ENCODE data around the gene MEP1B.
"Not testable (repeated sequence)": the region's sequence is repeated elsewhere in the genome, so short reads cannot be mapped to it uniquely, and the experiment has no call there.

Gene MEP1B

GRCh38 chr18:32183503-32183902 is 6.3 kb upstream of the MEP1B start:
- no peaks in the 10 kb centered on the region for H3K36me3 Mint-ChIP-seq (ENCODE audit: low read depth)
- H3K9me3 Mint-ChIP-seq, result peaks cover 10% of the 10 kb centered on the region
- H3K27ac Mint-ChIP-seq, result no peak overlapping the region
- peaks cover 4% of the 10 kb centered on the region for H3K27me3 Mint-ChIP-seq (ENCODE audit: low read depth)
- H3K4me1 Mint-ChIP-seq (ENCODE audit: low read depth), result no peaks in the 10 kb centered on the region
- H3K4me3 Mint-ChIP-seq, result no peak overlapping the region

- H3K27ac Mint-ChIP-seq, result no peak overlapping the region
- H3K36me3 Mint-ChIP-seq (ENCODE audit: low read depth), result no peaks in the 10 kb centered on the region
- peaks cover 4% of the 10 kb centered on the region for H3K27me3 Mint-ChIP-seq (ENCODE audit: low read depth)
- H3K4me3 Mint-ChIP-seq, result no peak overlapping the region
- no peaks in the 10 kb centered on the region for H3K4me1 Mint-ChIP-seq (ENCODE audit: low read depth)
- no peaks in the 10 kb centered on the region for H3K9me3 Mint-ChIP-seq
Measured at GRCh38 chr18:32190209-32190608, 370 bp downstream of the MEP1B start.

GRCh38 chr18:32195881-32196815 is 6.3 kb downstream of the MEP1B start:
- Mint-ChIP-seq H3K27ac (no peak overlapping the region), H3K27me3 (ENCODE audit: low read depth) (no peaks in the 10 kb centered on the region), H3K4me1 (ENCODE audit: low read depth) (no peaks in the 10 kb centered on the region), H3K36me3 (ENCODE audit: low read depth) (no peaks in the 10 kb centered on the region), H3K9me3 (no peaks in the 10 kb centered on the region), H3K4me3 (no peak overlapping the region)

DNA sequence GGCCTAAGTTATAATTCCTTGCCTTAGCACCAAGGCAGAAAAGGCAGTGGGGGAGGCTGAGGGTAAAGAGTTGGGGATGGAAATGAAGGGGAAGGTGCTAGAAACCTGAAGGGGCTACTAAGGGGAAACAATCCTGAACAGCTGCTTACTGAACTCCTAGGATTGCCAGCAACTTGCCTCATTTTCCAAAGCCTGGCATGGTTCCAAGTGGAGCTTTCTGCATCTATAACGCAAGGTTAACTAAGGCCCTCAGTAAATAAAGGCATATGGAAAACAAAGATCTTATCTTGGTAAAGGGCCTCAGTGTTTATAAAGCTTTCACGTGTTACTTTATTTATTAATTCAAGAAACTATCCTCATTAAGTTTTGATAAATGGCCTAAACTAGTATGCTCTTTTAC is 10.9 kb downstream of the MEP1B start:
- Mint-ChIP-seq H3K36me3 (ENCODE audit: low read depth) (no peaks in the 10 kb centered on the region), H3K27ac (no peak overlapping the region), H3K4me3 (no peak overlapping the region), H3K4me1 (ENCODE audit: low read depth) (no peaks in the 10 kb centered on the region), H3K9me3 (no peaks in the 10 kb centered on the region), H3K27me3 (ENCODE audit: low read depth) (no peaks in the 10 kb centered on the region)

- Mint-ChIP-seq H3K27me3 (ENCODE audit: low read depth) (no peaks in the 10 kb centered on the region), H3K27ac (no peak overlapping the region), H3K4me1 (ENCODE audit: low read depth) (no peaks in the 10 kb centered on the region), H3K36me3 (ENCODE audit: low read depth) (no peaks in the 10 kb centered on the region), H3K9me3 (no peaks in the 10 kb centered on the region), H3K4me3 (no peak overlapping the region)
Measured at GRCh38 chr18:32201948-32202672, 12.3 kb downstream of the MEP1B start.

GRCh38 chr18:32208023-32208422 is 18.2 kb downstream of the MEP1B start:
- Mint-ChIP-seq H3K4me1 (ENCODE audit: low read depth) (no peaks in the 10 kb centered on the region), H3K36me3 (ENCODE audit: low read depth) (no peaks in the 10 kb centered on the region), H3K4me3 (no peak overlapping the region), H3K27ac (no peak overlapping the region), H3K27me3 (ENCODE audit: low read depth) (no peaks in the 10 kb centered on the region), H3K9me3 (no peaks in the 10 kb centered on the region)

GRCh38 chr18:32208577-32208976 is 18.7 kb downstream of the MEP1B start:
- no peaks in the 10 kb centered on the region for H3K36me3 Mint-ChIP-seq (ENCODE audit: low read depth)
- H3K9me3 Mint-ChIP-seq, result no peaks in the 10 kb centered on the region
- H3K4me3 Mint-ChIP-seq, result no peak overlapping the region
- H3K27ac Mint-ChIP-seq, result no peak overlapping the region
- H3K27me3 Mint-ChIP-seq (ENCODE audit: low read depth), result no peaks in the 10 kb centered on the region
- no peaks in the 10 kb centered on the region for H3K4me1 Mint-ChIP-seq (ENCODE audit: low read depth)

DNA sequence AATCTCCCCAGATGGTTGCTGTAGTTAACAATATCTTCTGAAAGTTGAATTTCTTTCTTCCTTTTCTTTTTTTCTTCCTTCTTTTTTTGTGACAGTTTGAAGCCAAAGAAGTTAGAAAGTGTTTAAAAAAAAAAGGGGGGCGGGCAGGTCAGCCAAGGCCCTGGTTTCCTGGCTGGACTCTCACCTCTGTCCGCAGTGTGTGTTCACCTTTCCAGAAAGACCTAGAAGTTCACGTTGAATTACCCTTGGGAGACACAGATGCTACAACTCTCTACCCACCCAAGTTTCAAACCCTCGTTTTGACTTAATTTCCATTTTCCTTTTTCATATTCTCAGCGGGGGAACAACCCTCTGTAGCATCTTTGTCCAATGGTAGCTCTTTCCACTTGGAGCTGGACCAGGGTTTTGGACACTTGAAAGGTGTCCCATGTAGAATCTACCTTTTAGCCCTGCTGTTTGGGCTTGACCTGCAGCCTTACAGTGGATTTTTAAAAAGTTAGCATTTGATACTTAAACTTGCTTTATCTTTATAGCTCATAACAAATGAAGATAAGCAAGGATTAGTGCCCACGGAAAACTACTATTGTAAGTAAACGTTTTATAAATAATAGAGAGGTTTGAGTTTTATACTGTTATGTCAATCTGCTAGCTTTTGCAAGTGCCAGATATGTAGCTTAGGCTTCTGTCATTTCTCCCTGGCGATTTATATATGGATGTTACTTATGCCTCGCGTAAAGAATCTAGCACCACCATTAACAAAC is 20.0 kb downstream of the MEP1B start:
- Mint-ChIP-seq H3K4me1 (ENCODE audit: low read depth) (no peaks in the 10 kb centered on the region), H3K27ac (no peak overlapping the region), H3K36me3 (ENCODE audit: low read depth) (no peaks in the 10 kb centered on the region), H3K9me3 (no peaks in the 10 kb centered on the region), H3K4me3 (no peak overlapping the region), H3K27me3 (ENCODE audit: low read depth) (no peaks in the 10 kb centered on the region)

GRCh38 chr18:32213693-32214092 is 23.9 kb downstream of the MEP1B start:
- Mint-ChIP-seq H3K4me1 (ENCODE audit: low read depth) (no peaks in the 10 kb centered on the region), H3K36me3 (ENCODE audit: low read depth) (no peaks in the 10 kb centered on the region), H3K27me3 (ENCODE audit: low read depth) (no peaks in the 10 kb centered on the region), H3K4me3 (no peak overlapping the region), H3K27ac (no peak overlapping the region), H3K9me3 (no peaks in the 10 kb centered on the region)

DNA sequence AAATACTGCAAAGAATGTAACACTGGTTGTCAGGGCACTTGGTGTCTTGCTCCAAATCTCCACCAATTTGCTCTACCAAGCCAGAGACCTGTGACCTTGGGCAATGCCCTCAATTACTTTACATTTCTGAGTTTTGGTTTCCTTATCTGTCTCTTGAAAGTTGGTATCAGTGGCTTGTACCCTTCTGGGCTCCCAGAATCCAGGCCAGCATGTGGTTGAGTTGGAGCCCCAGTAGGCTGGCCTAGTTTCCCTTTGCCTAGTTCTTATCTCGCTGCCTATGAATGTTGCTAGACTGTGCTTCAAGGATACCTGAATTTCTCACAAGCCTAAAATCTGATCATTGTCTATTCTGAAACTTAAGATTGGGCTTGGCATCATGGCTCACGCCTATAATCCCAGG is 26.6 kb downstream of the MEP1B start:
- Mint-ChIP-seq H3K4me3 (no peak overlapping the region), H3K9me3 (no peaks in the 10 kb centered on the region), H3K27me3 (ENCODE audit: low read depth) (peaks cover 7% of the 10 kb centered on the region), H3K36me3 (ENCODE audit: low read depth) (no peaks in the 10 kb centered on the region), H3K27ac (no peak overlapping the region), H3K4me1 (ENCODE audit: low read depth) (no peaks in the 10 kb centered on the region)

GRCh38 chr18:32219431-32220018 is 29.7 kb downstream of the MEP1B start:
- peaks cover 7% of the 10 kb centered on the region for H3K27me3 Mint-ChIP-seq (ENCODE audit: low read depth)
- H3K9me3 Mint-ChIP-seq, result no peaks in the 10 kb centered on the region
- H3K4me3 Mint-ChIP-seq, result no peak overlapping the region
- H3K4me1 Mint-ChIP-seq (ENCODE audit: low read depth), result no peaks in the 10 kb centered on the region
- H3K36me3 Mint-ChIP-seq (ENCODE audit: low read depth), result no peaks in the 10 kb centered on the region
- H3K27ac Mint-ChIP-seq, result no peak overlapping the region

- not testable (repeated sequence) for H3K9me3 Mint-ChIP-seq; H3K27me3 Mint-ChIP-seq (ENCODE audit: low read depth); H3K4me1 Mint-ChIP-seq (ENCODE audit: low read depth); H3K4me3 Mint-ChIP-seq; H3K27ac Mint-ChIP-seq; H3K36me3 Mint-ChIP-seq (ENCODE audit: low read depth)
Measured at GRCh38 chr18:32233348-32233747, 43.5 kb downstream of the MEP1B start.

DNA sequence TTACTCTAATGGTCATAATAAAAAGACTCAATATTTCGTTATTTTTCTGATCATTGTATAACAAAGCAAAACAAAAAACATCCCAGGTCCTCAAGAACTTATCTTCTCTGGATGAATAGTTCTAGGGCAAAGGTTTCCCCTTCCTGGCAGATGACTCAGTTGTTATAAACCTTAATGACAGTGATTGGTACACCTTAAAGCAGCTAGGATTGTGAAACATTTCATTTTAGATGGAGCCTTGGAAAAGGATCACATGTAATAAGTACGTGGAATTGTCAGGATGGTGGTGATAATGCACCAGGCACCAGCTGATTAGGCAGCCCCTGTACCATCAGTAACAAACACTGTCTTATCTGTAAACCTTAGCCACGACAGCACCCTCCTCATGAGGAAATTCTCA is 47.2 kb downstream of the MEP1B start:
- Mint-ChIP-seq H3K4me1 (ENCODE audit: low read depth) (no peaks in the 10 kb centered on the region), H3K27ac (no peak overlapping the region), H3K36me3 (ENCODE audit: low read depth) (no peaks in the 10 kb centered on the region), H3K27me3 (ENCODE audit: low read depth) (peaks cover 4% of the 10 kb centered on the region), H3K9me3 (no peaks in the 10 kb centered on the region), H3K4me3 (no peak overlapping the region)

DNA sequence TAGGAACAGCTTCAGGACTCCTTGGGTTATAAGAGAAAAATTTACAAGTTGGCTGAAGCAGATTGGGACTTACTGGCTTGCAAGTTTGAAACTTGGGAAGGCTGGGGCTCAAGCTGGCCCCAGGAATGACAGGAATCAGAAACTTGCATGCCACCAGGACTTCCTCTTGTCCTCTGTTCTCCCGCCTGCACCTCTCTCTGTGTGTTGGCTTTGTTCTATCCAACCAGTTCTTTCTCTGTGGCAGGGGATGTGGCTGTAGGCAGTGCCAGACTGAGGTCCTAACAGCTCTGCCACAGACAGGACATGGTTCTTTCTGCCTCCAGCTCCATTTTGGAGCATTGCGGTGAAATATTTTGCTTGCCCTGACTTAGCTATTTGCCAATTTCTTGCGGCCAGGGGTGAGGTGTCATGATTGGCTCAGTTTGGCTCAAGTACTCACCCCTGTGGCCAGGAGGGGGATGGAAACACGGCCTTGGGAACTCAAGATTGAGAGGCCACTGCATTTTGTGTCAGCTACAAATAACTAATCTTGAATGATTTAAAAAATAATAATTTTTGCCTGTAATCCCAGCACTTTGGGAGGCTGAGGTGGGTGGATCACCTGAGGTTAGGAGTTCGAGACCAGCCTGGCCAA is 48.9 kb downstream of the MEP1B start:
- Mint-ChIP-seq H3K27me3 (ENCODE audit: low read depth) (peaks cover 4% of the 10 kb centered on the region), H3K4me3 (no peak overlapping the region), H3K36me3 (ENCODE audit: low read depth) (no peaks in the 10 kb centered on the region), H3K27ac (no peak overlapping the region), H3K4me1 (ENCODE audit: low read depth) (no peaks in the 10 kb centered on the region), H3K9me3 (no peaks in the 10 kb centered on the region)
